Uterus (tissue), 2 donors: ENCODE measurements around the gene FER1L5.

Source experiments
- POLR2A ChIP-seq, 2 donors: fragments of 450-650 bp; IDR thresholded peaks; one replicate each; pipeline ENCODE4 v1.6.1; 2016; ENCODE audit warnings: antibody characterized with exemption in 2 of 2, mild to moderate bottlenecking in 1 of 2, moderate library complexity in 1 of 2
- TF ChIP-seq, protein P1 (sequence below), 4 experiments: fragments of 200-600 bp in 2 of 4; fragments of 450-650 bp in 2 of 4; sonication (generic) in 2 of 4; IDR thresholded peaks; one replicate each; pipeline ENCODE4 v1.5.1; 2016 to 2019; ENCODE audit warnings: antibody characterized with exemption in 4 of 4, mild to moderate bottlenecking in 2 of 4, moderate library complexity in 1 of 4

DNA sequence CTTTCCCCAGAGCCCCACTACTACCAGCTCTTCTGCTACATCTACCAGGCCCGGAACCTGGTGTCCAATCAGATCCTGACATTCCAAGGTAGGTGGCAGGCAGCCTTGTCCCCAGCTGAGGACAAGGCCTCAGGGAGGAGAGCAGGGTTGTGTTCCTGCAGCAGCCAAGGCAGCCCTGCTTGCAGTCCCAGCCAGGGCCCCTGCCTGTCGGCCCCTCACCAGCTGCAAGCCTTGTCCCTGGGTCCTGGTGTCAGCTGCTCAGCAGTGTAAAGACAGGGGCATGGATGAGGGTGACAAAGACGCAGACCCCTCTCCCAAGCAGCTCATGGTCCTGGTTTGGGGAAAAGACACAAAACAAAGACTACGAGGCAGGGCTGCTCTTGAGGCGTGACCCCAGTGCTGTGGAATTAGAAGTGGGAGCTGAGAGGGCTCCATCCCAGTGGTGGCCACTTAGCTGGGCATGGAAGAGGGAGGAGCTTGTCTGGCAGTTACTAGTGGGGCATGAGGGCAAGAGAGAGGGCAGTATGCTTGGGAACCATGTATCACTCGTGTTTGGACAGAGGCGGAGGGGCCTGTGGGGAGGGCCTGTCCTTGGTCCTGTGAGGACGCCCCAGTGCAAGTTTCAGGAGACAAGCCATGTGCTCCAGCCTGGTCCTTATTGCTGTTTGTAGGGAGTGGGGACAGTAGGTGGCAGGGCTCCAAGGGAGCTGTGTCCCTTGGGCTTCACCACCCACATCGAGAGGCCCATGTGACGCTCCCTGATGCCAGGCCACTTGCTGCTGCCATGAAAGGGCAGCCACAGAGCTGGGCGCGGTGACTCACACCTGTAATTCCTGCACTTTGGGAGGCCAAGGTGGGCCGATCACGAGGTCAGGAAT, 49.8 kb downstream of the FER1L5 start:
- TF ChIP-seq, protein P1, sequence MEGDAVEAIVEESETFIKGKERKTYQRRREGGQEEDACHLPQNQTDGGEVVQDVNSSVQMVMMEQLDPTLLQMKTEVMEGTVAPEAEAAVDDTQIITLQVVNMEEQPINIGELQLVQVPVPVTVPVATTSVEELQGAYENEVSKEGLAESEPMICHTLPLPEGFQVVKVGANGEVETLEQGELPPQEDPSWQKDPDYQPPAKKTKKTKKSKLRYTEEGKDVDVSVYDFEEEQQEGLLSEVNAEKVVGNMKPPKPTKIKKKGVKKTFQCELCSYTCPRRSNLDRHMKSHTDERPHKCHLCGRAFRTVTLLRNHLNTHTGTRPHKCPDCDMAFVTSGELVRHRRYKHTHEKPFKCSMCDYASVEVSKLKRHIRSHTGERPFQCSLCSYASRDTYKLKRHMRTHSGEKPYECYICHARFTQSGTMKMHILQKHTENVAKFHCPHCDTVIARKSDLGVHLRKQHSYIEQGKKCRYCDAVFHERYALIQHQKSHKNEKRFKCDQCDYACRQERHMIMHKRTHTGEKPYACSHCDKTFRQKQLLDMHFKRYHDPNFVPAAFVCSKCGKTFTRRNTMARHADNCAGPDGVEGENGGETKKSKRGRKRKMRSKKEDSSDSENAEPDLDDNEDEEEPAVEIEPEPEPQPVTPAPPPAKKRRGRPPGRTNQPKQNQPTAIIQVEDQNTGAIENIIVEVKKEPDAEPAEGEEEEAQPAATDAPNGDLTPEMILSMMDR (IDR thresholded peaks at IDR 0.05): no peak
- TF ChIP-seq POLR2A (IDR thresholded peaks at IDR 0.05): no peak
